Neural cell (in vitro differentiated cells): ENCODE measurements around the gene CCDC12. TPM values are rescaled to one million over a fixed set of nuclear protein-coding genes. Genes with fewer than 3 reads are reported as not detected.

Source experiments
- H2AFZ ChIP-seq: fragments of 200-600, 300-800 bp; sonication (generic), shearing (Covaris generic); 2 replicates; pipeline ENCODE4 v1.6.0; 2014; ENCODE audit warnings: low read depth, mild to moderate bottlenecking, antibody characterized with exemption, low read length, moderate library complexity
- H3F3A ChIP-seq: fragments of 200-600 bp; shearing (Covaris generic); 2 replicates; pipeline ENCODE4 v1.6.1; 2016; ENCODE audit warnings: mild to moderate bottlenecking, moderate library complexity, mixed read lengths, antibody characterized with exemption, low read length; ENCODE audit not compliant: insufficient read depth, poor library complexity, severe bottlenecking
- H3K27ac ChIP-seq: fragments of 200-600, 300-800 bp; sonication (generic), shearing (Covaris generic); 2 replicates; pipeline ENCODE4 v1.5.1; 2014; ENCODE audit warnings: mild to moderate bottlenecking, low read length, moderate library complexity
- H3K27me3 ChIP-seq: fragments of 300-800, 200-600 bp; sonication (generic), shearing (Covaris generic); 2 replicates; pipeline ENCODE4 v1.6.0; 2014; ENCODE audit warnings: mild to moderate bottlenecking, low read depth, low read length, moderate library complexity; ENCODE audit not compliant: insufficient read depth
- H3K36me3 ChIP-seq: fragments of 300-800, 200-600 bp; sonication (generic), shearing (Covaris generic); 2 replicates; pipeline ENCODE4 v1.5.1; 2014; ENCODE audit warnings: mild to moderate bottlenecking, antibody characterized with exemption, low read length, moderate library complexity; ENCODE audit not compliant: insufficient read depth
- H3K4me2 ChIP-seq: fragments of 300-800, 200-600 bp; sonication (generic), shearing (Covaris generic); 2 replicates; pipeline ENCODE4 v1.6.0; 2014; ENCODE audit warnings: mild to moderate bottlenecking, low read length
- H3K4me3 ChIP-seq: fragments of 300-800, 200-600 bp; sonication (generic), shearing (Covaris generic); 2 replicates; pipeline ENCODE4 v1.5.1; 2014; ENCODE audit warnings: mild to moderate bottlenecking, low read length, moderate library complexity
- H3K79me2 ChIP-seq: fragments of 200-600 bp; shearing (Covaris generic); replicated peaks from 2 replicates; pipeline ENCODE4 v1.6.0; 2014; ENCODE audit warnings: mild to moderate bottlenecking, low read length, moderate library complexity; ENCODE audit not compliant: insufficient read depth
- H3K9ac ChIP-seq: fragments of 300-800, 200-600 bp; sonication (generic), shearing (Covaris generic); 2 replicates; pipeline ENCODE4 v1.6.1; 2016; ENCODE audit warnings: mild to moderate bottlenecking, low read length, mixed read lengths
- H3K9me2 ChIP-seq: fragments of 200-600 bp; shearing (Covaris generic); 2 replicates; pipeline ENCODE4 v1.6.1; 2016; ENCODE audit warnings: mild to moderate bottlenecking, low read length, mixed read lengths; ENCODE audit not compliant: insufficient read depth
- H3K9me3 ChIP-seq: fragments of 200-600, 300-800 bp; sonication (generic), shearing (Covaris generic); 2 replicates; pipeline ENCODE4 v1.6.1; 2016; ENCODE audit warnings: mild to moderate bottlenecking, mixed run types, low read length, moderate library complexity, mixed read lengths
- H4K20me1 ChIP-seq: fragments of 200-600 bp; shearing (Covaris generic); 2 replicates; pipeline ENCODE4 v1.6.1; 2016; ENCODE audit warnings: mild to moderate bottlenecking, mixed run types; ENCODE audit not compliant: insufficient read depth
- CTCF ChIP-seq: fragments of 450-650 bp; IDR thresholded peaks from 2 replicates; pipeline ENCODE4 v1.5.1; 2014; ENCODE audit warnings: antibody characterized with exemption, mild to moderate bottlenecking, moderate library complexity; ENCODE audit not compliant: poor library complexity, severe bottlenecking
- EP300 ChIP-seq: fragments of 450-650 bp; conservative IDR thresholded peaks from 2 replicates; pipeline ENCODE4 v1.6.1; 2014; ENCODE audit warnings: antibody characterized with exemption, mild to moderate bottlenecking, moderate library complexity; ENCODE audit not compliant: poor library complexity, severe bottlenecking
- EZH2 ChIP-seq: fragments of 200-600, 300-800 bp; shearing (Covaris generic), sonication (generic); IDR thresholded peaks from 2 replicates; pipeline ENCODE4 v1.6.1; 2014; ENCODE audit warnings: antibody characterized with exemption, low read length, borderline replicate concordance, mild to moderate bottlenecking; ENCODE audit not compliant: insufficient read depth, poor library complexity, severe bottlenecking
- MXI1 ChIP-seq: fragments of 450-650 bp; conservative IDR thresholded peaks from 2 replicates; pipeline ENCODE4 v1.6.1; 2014; ENCODE audit warnings: antibody characterized with exemption, mild to moderate bottlenecking; ENCODE audit not compliant: poor library complexity, severe bottlenecking
- POLR2AphosphoS5 ChIP-seq: IDR thresholded peaks from 2 replicates; pipeline ENCODE4 v1.6.1; 2012
- RAD21 ChIP-seq: fragments of 450-650 bp; conservative IDR thresholded peaks from 2 replicates; pipeline ENCODE4 v1.6.1; 2014; ENCODE audit warnings: antibody characterized with exemption, mild to moderate bottlenecking, moderate library complexity
- REST ChIP-seq: IDR thresholded peaks from 2 replicates; pipeline ENCODE4 v1.6.1; 2012; ENCODE audit warnings: borderline replicate concordance
- SMC3 ChIP-seq: fragments of 450-650 bp; conservative IDR thresholded peaks from 2 replicates; pipeline ENCODE4 v1.6.1; 2014; ENCODE audit warnings: antibody characterized with exemption, mild to moderate bottlenecking, moderate library complexity; ENCODE audit not compliant: poor library complexity
- TAF1 ChIP-seq: IDR thresholded peaks from 2 replicates; pipeline ENCODE4 v1.6.1; 2012; ENCODE audit warnings: low read depth
- polyA plus RNA-seq: library from polyadenylated mRNA; depleted of rRNA; stranded (reverse); fragments of >200 nt; gene quantifications from 2 replicates; pipeline ENCODE4 v1.2.3, GENCODE V29; 2014

The CCDC12 gene
- polyA plus RNA-seq, 1 donor from 2014 or later, result 46.4 TPM

GRCh38 chr3:46916278-46916677 lies 60.3 kb downstream of the CCDC12 start:
- Histone ChIP-seq H2AFZ (no peak overlapping the region), H3K27me3 (no peaks in the 10 kb centered on the region), H3K4me2 (no peak overlapping the region), H3K4me3 (no peak overlapping the region), H3K9me2 (no peaks in the 10 kb centered on the region), H3K36me3 (peaks cover 4% of the 10 kb centered on the region), H3K9ac (no peak overlapping the region), H4K20me1 (no peaks in the 10 kb centered on the region), H3K9me3 (peaks cover 6% of the 10 kb centered on the region), H3F3A (no peaks in the 10 kb centered on the region), H3K27ac (no peak overlapping the region), H3K79me2 (no peaks in the 10 kb centered on the region)
- TF ChIP-seq POLR2AphosphoS5 (no peak), REST (no peak), RAD21 (no peak), CTCF (no peak), EZH2 (no peak), SMC3 (no peak), MXI1 (no peak), EP300 (no peak), TAF1 (no peak)

GRCh38 chr3:46915297-46915822 lies 61.2 kb downstream of the CCDC12 start:
- Histone ChIP-seq H3K27me3 (no peaks in the 10 kb centered on the region), H3F3A (no peaks in the 10 kb centered on the region), H3K9me3 (peaks cover 6% of the 10 kb centered on the region), H3K9me2 (no peaks in the 10 kb centered on the region), H3K36me3 (peaks cover 4% of the 10 kb centered on the region), H4K20me1 (no peaks in the 10 kb centered on the region), H2AFZ (no peak overlapping the region), H3K4me2 (no peak overlapping the region), H3K4me3 (no peak overlapping the region), H3K79me2 (no peaks in the 10 kb centered on the region), H3K27ac (no peak overlapping the region), H3K9ac (no peak overlapping the region)
- TF ChIP-seq TAF1 (no peak), CTCF (no peak), EZH2 (no peak), REST (no peak), MXI1 (no peak), RAD21 (no peak), POLR2AphosphoS5 (no peak), SMC3 (no peak), EP300 (no peak)
